KBM-7 (cell line): ENCODE data around the gene KRTAP10-10.
"Not testable (repeated sequence)": the region's sequence is repeated elsewhere in the genome, so short reads cannot be mapped to it uniquely, and the experiment has no call there.

ENCODE experiments used
- DNase-seq: peaks from one replicate; pipeline ENCODE4 v3.0.0-alpha.2; 2015
- in situ Hi-C: fragments of 300-500 bp; cut with MboI; formaldehyde crosslinking; loops from 2 replicates; pipeline ENCODE4 v1.14.3; 2020; ENCODE audit warnings: low sequenced_read_pairs, low pct_unique_long_range_greater_than_20kb, mixed read lengths

The KRTAP10-10 gene

GRCh38 chr21:44637018-44637850, at the start of gene KRTAP10-10:
Gene KRTAP10-10 (plus strand): TSS chr21:44637356. CDS start chr21:44637418, 62 bp downstream.
- DNase-seq = no peak
- in situ Hi-C loops = no loop called here

GRCh38 chr21:44589094-44589493, 48.1 kb upstream of the KRTAP10-10 start:
- in situ Hi-C loops = no loop called here
- DNase-seq = no peak

- in situ Hi-C loops = no loop called here
- DNase-seq = no peak
Measured at GRCh38 chr21:44589586-44590305, 47.4 kb upstream of the KRTAP10-10 start.

- no peak for DNase-seq
- in situ Hi-C loops = no loop called here
Measured at GRCh38 chr21:44590311-44590721, 46.8 kb upstream of the KRTAP10-10 start.

- in situ Hi-C loops, DNase-seq: not testable (repeated sequence)
Measured at GRCh38 chr21:44590897-44591800, 46.0 kb upstream of the KRTAP10-10 start.

- in situ Hi-C loops, DNase-seq: not testable (repeated sequence)
Measured at GRCh38 chr21:44591801-44592130, 45.4 kb upstream of the KRTAP10-10 start.

GRCh38 chr21:44592446-44593311, 44.5 kb upstream of the KRTAP10-10 start, which contains the start of gene KRTAP10-6:
Gene KRTAP10-6 (minus strand): TSS chr21:44592505. CDS start chr21:44592484, 21 bp downstream.
- DNase-seq = no peak
- in situ Hi-C loops = no loop called here

GRCh38 chr21:44593598-44594405, 43.4 kb upstream of the KRTAP10-10 start:
- peak; percentile 61 for DNase-seq
- in situ Hi-C loops = no loop called here

- DNase-seq = no peak
- in situ Hi-C loops = no loop called here
Measured at GRCh38 chr21:44594406-44594916, 42.7 kb upstream of the KRTAP10-10 start.

- in situ Hi-C loops = no loop called here
- no peak for DNase-seq
Measured at GRCh38 chr21:44595524-44595923, 41.6 kb upstream of the KRTAP10-10 start.

- no peak for DNase-seq
- in situ Hi-C loops = no loop called here
Measured at GRCh38 chr21:44596068-44596725, 41.0 kb upstream of the KRTAP10-10 start.

GRCh38 chr21:44598061-44598460, 39.1 kb upstream of the KRTAP10-10 start:
- in situ Hi-C loops = no loop called here
- peak; percentile 26 for DNase-seq

- in situ Hi-C loops = no loop called here
- no peak for DNase-seq
Measured at GRCh38 chr21:44599264-44600029, 37.7 kb upstream of the KRTAP10-10 start.

GRCh38 chr21:44600118-44600978, 36.8 kb upstream of the KRTAP10-10 start, which contains the start of gene KRTAP10-7:
Gene KRTAP10-7 (plus strand): TSS chr21:44600597. CDS start chr21:44600622, 25 bp downstream.
- DNase-seq, in situ Hi-C loops: not testable (repeated sequence)

- DNase-seq, in situ Hi-C loops: not testable (repeated sequence)
Measured at GRCh38 chr21:44601091-44601490, 36.1 kb upstream of the KRTAP10-10 start.
